GM12878 (cell line): ENCODE data around the gene PAPSS2. TPM values are rescaled to one million over a fixed set of nuclear protein-coding genes. Genes with fewer than 3 reads are reported as not detected.

Source experiments
- CHD2 ChIP-seq: IDR thresholded peaks from 2 replicates; pipeline ENCODE4 v1.6.1; 2011; ENCODE audit warnings: low read depth, low read length, improper control_type of control experiment, borderline replicate concordance
- EED ChIP-seq: sonication (generic); IDR thresholded peaks from 2 replicates; pipeline ENCODE4 v1.6.1; 2016; ENCODE audit warnings: antibody characterized with exemption, low read depth
- EGR1 ChIP-seq, 2 experiments: IDR thresholded peaks; 1 replicate in 1 of 2; 2 replicates in 1 of 2; pipeline ENCODE4 v1.6.1; 2011 to 2012; ENCODE audit warnings: low read depth in 2 of 2, low read length in 2 of 2, borderline replicate concordance in 1 of 2, mild to moderate bottlenecking in 1 of 2, moderate library complexity in 1 of 2
- ETV6 ChIP-seq, 2 experiments: fragments of 450-650 bp in 1 of 2; IDR thresholded peaks in 1 of 2; conservative IDR thresholded peaks in 1 of 2; 2 replicates each; pipeline ENCODE4 v1.6.1; 2014; ENCODE audit warnings: antibody characterized with exemption in 1 of 2, borderline replicate concordance in 1 of 2, low read depth in 1 of 2, mild to moderate bottlenecking in 1 of 2, moderate library complexity in 1 of 2
- FOXK2 ChIP-seq: fragments of 450-650 bp; IDR thresholded peaks from 2 replicates; pipeline ENCODE4 v1.6.1; 2017; ENCODE audit warnings: mild to moderate bottlenecking, moderate library complexity
- FOXM1 ChIP-seq: IDR thresholded peaks from 2 replicates; pipeline ENCODE4 v1.6.1; 2012; ENCODE audit warnings: low read depth, mild to moderate bottlenecking, inconsistent platforms, low read length, moderate library complexity
- GATAD2B ChIP-seq: fragments of 450-650 bp; conservative IDR thresholded peaks from 2 replicates; pipeline ENCODE4 v1.6.1; 2017; ENCODE audit warnings: low read depth, mild to moderate bottlenecking, moderate library complexity
- HDAC2 ChIP-seq: fragments of 200-600 bp; sonication (generic); IDR thresholded peaks from 2 replicates; pipeline ENCODE4 v1.6.1; 2017
- IRF4 ChIP-seq: IDR thresholded peaks from 2 replicates; pipeline ENCODE4 v1.6.1; 2011; ENCODE audit warnings: low read depth, low read length
- LARP7 ChIP-seq: fragments of 450-650 bp; IDR thresholded peaks from 2 replicates; pipeline ENCODE4 v1.6.1; 2017; ENCODE audit warnings: mild to moderate bottlenecking
- MEF2A ChIP-seq: IDR thresholded peaks from 2 replicates; pipeline ENCODE4 v1.6.1; 2011; ENCODE audit warnings: low read depth, mild to moderate bottlenecking, low read length, moderate library complexity; ENCODE audit not compliant: insufficient read depth
- MTA3 ChIP-seq: IDR thresholded peaks from 2 replicates; pipeline ENCODE4 v1.6.1; 2012; ENCODE audit warnings: low read length, inconsistent platforms, borderline replicate concordance
- MYB ChIP-seq: fragments of 150-350 bp; IDR thresholded peaks from 2 replicates; pipeline ENCODE4 v1.6.1; 2014; ENCODE audit warnings: mild to moderate bottlenecking, low read depth, low read length, borderline replicate concordance
- NFIC ChIP-seq: IDR thresholded peaks from 2 replicates; pipeline ENCODE4 v1.6.1; 2012; ENCODE audit warnings: low read depth, mild to moderate bottlenecking, inconsistent platforms, low read length, moderate library complexity
- NFYA ChIP-seq: IDR thresholded peaks from 2 replicates; pipeline ENCODE4 v1.6.1; 2011; ENCODE audit warnings: low read depth, mild to moderate bottlenecking, low read length, improper control_type of control experiment, borderline replicate concordance
- NR2C1 ChIP-seq: fragments of 450-650 bp; IDR thresholded peaks from 2 replicates; pipeline ENCODE4 v1.6.1; 2017; ENCODE audit warnings: antibody characterized with exemption, mild to moderate bottlenecking, moderate library complexity
- NR2C2 ChIP-seq: IDR thresholded peaks from 2 replicates; pipeline ENCODE4 v1.6.1; 2011; ENCODE audit warnings: borderline replicate concordance, low read depth; ENCODE audit not compliant: control insufficient read depth, insufficient read length
- NR2F1 ChIP-seq: fragments of 450-650 bp; conservative IDR thresholded peaks from 2 replicates; pipeline ENCODE4 v1.6.1; 2017; ENCODE audit warnings: mild to moderate bottlenecking
- RAD21 ChIP-seq: IDR thresholded peaks from 2 replicates; pipeline ENCODE4 v1.6.1; 2011; ENCODE audit warnings: mild to moderate bottlenecking, low read depth, low read length, moderate library complexity; ENCODE audit not compliant: insufficient read depth
- RUNX3 ChIP-seq: IDR thresholded peaks from 2 replicates; pipeline ENCODE4 v1.6.1; 2012; ENCODE audit warnings: low read length, inconsistent platforms
- STAT1 ChIP-seq: fragments of 450-650 bp; conservative IDR thresholded peaks from 2 replicates; pipeline ENCODE4 v1.6.1; 2014; ENCODE audit warnings: antibody characterized with exemption, mild to moderate bottlenecking
- TARDBP ChIP-seq: IDR thresholded peaks from 2 replicates; pipeline ENCODE4 v1.6.1; 2016; ENCODE audit warnings: borderline replicate concordance
- TCF7 ChIP-seq: IDR thresholded peaks from 2 replicates; pipeline ENCODE4 v1.6.1; 2014; ENCODE audit warnings: antibody characterized with exemption, borderline replicate concordance
- YBX1 ChIP-seq: fragments of 450-650 bp; IDR thresholded peaks from 2 replicates; pipeline ENCODE4 v1.6.1; 2016; ENCODE audit warnings: antibody characterized with exemption
- ZBED1 ChIP-seq: IDR thresholded peaks from 2 replicates; pipeline ENCODE4 v1.6.1; 2016; ENCODE audit warnings: borderline replicate concordance
- ZSCAN29 ChIP-seq: fragments of 450-650 bp; IDR thresholded peaks from 2 replicates; pipeline ENCODE4 v1.6.1; 2017; ENCODE audit warnings: mild to moderate bottlenecking, moderate library complexity
- polyA plus RNA-seq, 11 experiments: library from polyadenylated mRNA; depleted of rRNA in 4 of 11; unstranded in 6 of 11; stranded (reverse) in 5 of 11; fragments of >200 nt; fragmentation: Nextera tagmentation in 4 of 11; fragmentation: Illumina TruSeq in 1 of 11; extraction: Ambion mirVana in 4 of 11; extraction: Trizol in 1 of 11; gene quantifications; 1 replicate in 1 of 11; 2 replicates in 10 of 11; pipeline versions ENCODE4 v1.2.1 to v1.2.3, GENCODE V29; 2011 to 2016; ENCODE audit warnings: inconsistent platforms in 2 of 11, missing spikeins in 2 of 11, low read depth in 1 of 11
- total RNA-seq, 4 experiments: library from RNA; depleted of rRNA in 3 of 4; stranded (reverse); fragments of >200 nt in 3 of 4; fragmentation: Illumina TruSeq in 1 of 4; extraction: Trizol in 1 of 4; gene quantifications; 2 replicates each; pipeline versions ENCODE4 v1.2.1 to v1.2.3, GENCODE V29; 2013 to 2021
- TF ChIP-seq, protein P1 (sequence below): IDR thresholded peaks from 2 replicates; pipeline ENCODE4 v1.6.1; 2011; ENCODE audit warnings: borderline replicate concordance, low read depth, mild to moderate bottlenecking, moderate library complexity, mixed read lengths, low read length; ENCODE audit not compliant: insufficient read depth; ENCODE audit errors: extremely low read length
- TF ChIP-seq, protein P2 (sequence below): IDR thresholded peaks from 2 replicates; pipeline ENCODE4 v1.6.1; 2012; ENCODE audit warnings: low read depth, low read length, improper control_type of control experiment
- TF ChIP-seq, protein P3 (sequence below): IDR thresholded peaks from 2 replicates; pipeline ENCODE4 v1.6.1; 2012; ENCODE audit warnings: low read depth, low read length, improper control_type of control experiment
- TF ChIP-seq, protein P4 (sequence below): fragments of 450-650 bp; IDR thresholded peaks from 2 replicates; pipeline ENCODE4 v1.6.1; 2017; ENCODE audit warnings: borderline replicate concordance

Gene PAPSS2
- total and polyA plus RNA-seq, 10 of the 15 experiments (the other 5 are each of a cell fraction or from before 2014, with no cell fraction given) = 0.15 to 2.1 (median 0.37) TPM

DNA sequence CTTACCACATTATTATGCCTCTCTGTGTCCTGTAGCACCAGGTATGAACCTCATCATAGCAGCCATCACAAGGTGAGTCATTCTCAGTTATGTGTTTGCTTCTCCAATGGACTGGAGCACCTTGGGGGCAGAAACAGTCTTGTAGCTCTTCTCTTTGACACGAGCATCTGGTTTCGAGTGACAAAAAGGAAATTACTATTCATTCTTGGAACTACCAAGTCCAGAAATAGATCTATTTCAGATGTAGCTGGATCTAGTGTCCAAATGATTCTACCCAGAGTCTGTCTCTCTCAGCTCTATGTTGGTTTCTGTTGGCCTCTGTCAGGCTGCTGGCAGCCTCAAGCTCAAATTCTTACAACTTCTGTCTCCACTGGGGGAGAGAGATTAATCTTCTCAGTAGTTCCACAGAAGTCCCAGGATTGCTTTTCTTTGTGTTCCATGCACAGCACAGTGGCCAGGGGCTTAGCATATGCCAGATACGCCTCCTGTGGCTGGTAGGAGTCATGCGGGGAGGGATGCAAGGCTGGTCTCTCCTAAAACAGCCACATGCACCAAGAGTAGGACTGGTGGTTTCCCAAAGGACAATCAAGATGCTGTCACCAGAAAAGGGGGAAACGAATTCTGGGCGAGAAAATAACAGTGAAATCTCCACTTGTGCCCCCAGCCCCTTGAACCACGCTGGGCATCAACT, 37.2 kb upstream of the PAPSS2 start (continued):
- TF ChIP-seq LARP7 (no peak), ZBED1 (no peak), ETV6 (conservative IDR thresholded peaks at IDR 0.05 in 1 of 2, IDR thresholded peaks at IDR 0.05 in 1 of 2; ENCODE audit: borderline replicate concordance in 1 of 2, low read depth in 1 of 2) (no peak), EED (peak; percentile 45; the same call in 1 of the 2 replicates), TARDBP (no peak), IRF4 (no peak), TCF7 (no peak), ZSCAN29 (no peak), NR2C2 (no peak), FOXM1 (peak; percentile 79; the same call in 1 of the 2 replicates), RAD21 (0 out of 2 replicates have a peak, but pooled peaks have one; percentile 13), EGR1 (IDR thresholded peaks at IDR 0.05; ENCODE audit: borderline replicate concordance in 1 of 2, low read depth in 2 of 2, low read length in 2 of 2) (no peak), MEF2A (peak; percentile 90), MYB (no peak), NFYA (no peak), NR2F1 (no peak), NR2C1 (no peak), GATAD2B (no peak), STAT1 (no peak), CHD2 (no peak), FOXK2 (no peak), YBX1 (no peak), RUNX3 (peak; percentile 43; the same call in 1 of the 2 replicates), MTA3 (peak; percentile 35; the same call in 1 of the 2 replicates), NFIC (peak; percentile 80), HDAC2 (no peak)
- TF ChIP-seq, protein P1, sequence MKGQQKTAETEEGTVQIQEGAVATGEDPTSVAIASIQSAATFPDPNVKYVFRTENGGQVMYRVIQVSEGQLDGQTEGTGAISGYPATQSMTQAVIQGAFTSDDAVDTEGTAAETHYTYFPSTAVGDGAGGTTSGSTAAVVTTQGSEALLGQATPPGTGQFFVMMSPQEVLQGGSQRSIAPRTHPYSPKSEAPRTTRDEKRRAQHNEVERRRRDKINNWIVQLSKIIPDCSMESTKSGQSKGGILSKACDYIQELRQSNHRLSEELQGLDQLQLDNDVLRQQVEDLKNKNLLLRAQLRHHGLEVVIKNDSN = no peak
- TF ChIP-seq, protein P2, sequence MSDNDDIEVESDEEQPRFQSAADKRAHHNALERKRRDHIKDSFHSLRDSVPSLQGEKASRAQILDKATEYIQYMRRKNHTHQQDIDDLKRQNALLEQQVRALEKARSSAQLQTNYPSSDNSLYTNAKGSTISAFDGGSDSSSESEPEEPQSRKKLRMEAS = no peak
- TF ChIP-seq, protein P3, sequence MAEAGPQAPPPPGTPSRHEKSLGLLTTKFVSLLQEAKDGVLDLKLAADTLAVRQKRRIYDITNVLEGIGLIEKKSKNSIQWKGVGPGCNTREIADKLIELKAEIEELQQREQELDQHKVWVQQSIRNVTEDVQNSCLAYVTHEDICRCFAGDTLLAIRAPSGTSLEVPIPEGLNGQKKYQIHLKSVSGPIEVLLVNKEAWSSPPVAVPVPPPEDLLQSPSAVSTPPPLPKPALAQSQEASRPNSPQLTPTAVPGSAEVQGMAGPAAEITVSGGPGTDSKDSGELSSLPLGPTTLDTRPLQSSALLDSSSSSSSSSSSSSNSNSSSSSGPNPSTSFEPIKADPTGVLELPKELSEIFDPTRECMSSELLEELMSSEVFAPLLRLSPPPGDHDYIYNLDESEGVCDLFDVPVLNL = no peak
- TF ChIP-seq, protein P4, sequence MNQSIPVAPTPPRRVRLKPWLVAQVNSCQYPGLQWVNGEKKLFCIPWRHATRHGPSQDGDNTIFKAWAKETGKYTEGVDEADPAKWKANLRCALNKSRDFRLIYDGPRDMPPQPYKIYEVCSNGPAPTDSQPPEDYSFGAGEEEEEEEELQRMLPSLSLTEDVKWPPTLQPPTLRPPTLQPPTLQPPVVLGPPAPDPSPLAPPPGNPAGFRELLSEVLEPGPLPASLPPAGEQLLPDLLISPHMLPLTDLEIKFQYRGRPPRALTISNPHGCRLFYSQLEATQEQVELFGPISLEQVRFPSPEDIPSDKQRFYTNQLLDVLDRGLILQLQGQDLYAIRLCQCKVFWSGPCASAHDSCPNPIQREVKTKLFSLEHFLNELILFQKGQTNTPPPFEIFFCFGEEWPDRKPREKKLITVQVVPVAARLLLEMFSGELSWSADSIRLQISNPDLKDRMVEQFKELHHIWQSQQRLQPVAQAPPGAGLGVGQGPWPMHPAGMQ = no peak
